H1 (cell line): Measurements from ENCODE around the gene TRIM59. TPM values are rescaled to one million over a fixed set of nuclear protein-coding genes. Genes with fewer than 3 reads are reported as not detected.

Source experiments
- HDAC6 ChIP-seq: IDR thresholded peaks from one replicate; pipeline ENCODE4 v1.7.1; 2012; ENCODE audit warnings: low read depth, mild to moderate bottlenecking, inconsistent platforms, low read length, moderate library complexity
- SP2 ChIP-seq: IDR thresholded peaks from 2 replicates; pipeline ENCODE4 v1.6.1; 2012; ENCODE audit warnings: mild to moderate bottlenecking, low read length, inconsistent platforms
- SP4 ChIP-seq: IDR thresholded peaks from 2 replicates; pipeline ENCODE4 v1.6.1; 2012; ENCODE audit warnings: low read length, inconsistent platforms
- SRF ChIP-seq: IDR thresholded peaks from 2 replicates; pipeline ENCODE4 v1.6.1; 2011; ENCODE audit warnings: mild to moderate bottlenecking, low read depth, low read length, moderate library complexity
- TAF7 ChIP-seq: optimal IDR thresholded peaks from 2 replicates; pipeline ENCODE3; 2011; ENCODE audit warnings: low read depth, mild to moderate bottlenecking, inconsistent platforms, low read length, moderate library complexity, borderline replicate concordance
- polyA plus RNA-seq, 7 experiments: library from polyadenylated mRNA; depleted of rRNA in 3 of 7; stranded (reverse) in 5 of 7; unstranded in 2 of 7; fragments of >200 nt in 5 of 7; fragments of 200-250 nt in 2 of 7; gene quantifications; 1 replicate in 5 of 7; 2 replicates in 1 of 7; 4 replicates in 1 of 7; pipeline versions ENCODE4 v1.2.1 to v1.2.3, GENCODE V29; 2011 to 2013; ENCODE audit warnings: missing spikeins in 2 of 7, mixed read lengths in 2 of 7
- total RNA-seq: library from RNA; stranded (reverse); fragmentation: NEBNext Ultra II Directional; extraction: Animal tissue kit (Norgen Biotek cat#: 25700); gene quantifications from 2 replicates; pipeline ENCODE4 v1.2.1, GENCODE V29; 2021
- TF ChIP-seq, protein P1 (sequence below): IDR thresholded peaks from 2 replicates; pipeline ENCODE4 v1.6.1; 2012; ENCODE audit warnings: inconsistent platforms

The TRIM59 gene
- total and polyA plus RNA-seq, 2 of the 8 experiments (the other 6 are each of a cell fraction or from before 2014, with no cell fraction given), result 11.6 to 53.4 TPM

DNA sequence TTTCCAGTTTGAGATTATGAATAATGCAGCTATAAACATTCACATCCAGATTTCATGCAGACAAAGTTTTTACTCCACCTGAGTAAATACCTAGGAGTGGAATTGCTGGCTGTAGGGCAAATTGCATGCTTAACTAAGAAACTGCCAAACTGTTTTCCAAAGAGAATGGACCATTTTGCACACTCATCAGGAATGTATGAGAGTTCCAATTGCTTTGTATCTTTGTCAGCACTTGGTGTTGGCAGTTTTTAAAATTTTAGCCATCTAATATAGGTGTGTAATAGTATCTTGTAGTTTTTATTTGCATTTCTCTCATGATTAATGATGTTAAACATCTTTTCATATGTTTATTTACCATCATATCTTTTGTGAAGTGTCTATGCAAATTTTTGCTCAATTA lies 40.6 kb upstream of the TRIM59 start (continued):
- TF ChIP-seq SP2, result no peak
- TF ChIP-seq SP4, result no peak
- TF ChIP-seq, protein P1, sequence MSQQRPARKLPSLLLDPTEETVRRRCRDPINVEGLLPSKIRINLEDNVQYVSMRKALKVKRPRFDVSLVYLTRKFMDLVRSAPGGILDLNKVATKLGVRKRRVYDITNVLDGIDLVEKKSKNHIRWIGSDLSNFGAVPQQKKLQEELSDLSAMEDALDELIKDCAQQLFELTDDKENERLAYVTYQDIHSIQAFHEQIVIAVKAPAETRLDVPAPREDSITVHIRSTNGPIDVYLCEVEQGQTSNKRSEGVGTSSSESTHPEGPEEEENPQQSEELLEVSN, result no peak
- TF ChIP-seq SRF, result no peak
- no peak for TF ChIP-seq HDAC6
- no peak for TF ChIP-seq TAF7
- TF ChIP-seq, all 59 proteins: peak for 0
